Measurements from ENCODE around the gene ZNF254. TPM values are rescaled to one million over a fixed set of nuclear protein-coding genes. Genes with fewer than 3 reads are reported as not detected.
"Not testable (repeated sequence)": the region's sequence is repeated elsewhere in the genome, so short reads cannot be mapped to it uniquely, and the experiment has no call there.

The ZNF254 gene
- total and polyA plus RNA-seq, 9 of the 15 experiments (the other 6 are each of a cell fraction or from before 2014, with no cell fraction given): 10.7 to 22.1 (median 14.2) TPM

GRCh38 chr19:24074720-24075454, 12.1 kb upstream of the ZNF254 start:
- ATAC-seq: no peak
- H3K27ac ChIP-seq (ENCODE audit: extremely low read depth, low read depth, low read length): no peak overlapping the region
- H4K20me1 ChIP-seq (replicated peaks; ENCODE audit: control insufficient read depth, insufficient read depth, low read length): no peaks in the 10 kb centered on the region
- no peaks in the 10 kb centered on the region for H3K79me2 ChIP-seq (ENCODE audit: control insufficient read depth, insufficient read depth, low read length)
- H3K4me2 ChIP-seq (ENCODE audit: insufficient read depth, low read length): no peak overlapping the region
- H3K27me3 ChIP-seq (ENCODE audit: control insufficient read depth in 2 of 2, insufficient read depth in 2 of 2, low read length in 2 of 2): no peaks in the 10 kb centered on the region
- H2AFZ ChIP-seq (ENCODE audit: low read depth, low read length): no peak overlapping the region
- BruUV-seq (replicated peaks): no TSS peak
- no peaks in the 10 kb centered on the region for H3K4me1 ChIP-seq (replicated peaks in 1 of 2; ENCODE audit: control insufficient read depth in 2 of 2, insufficient read depth in 2 of 2, low read length in 2 of 2)
- intact Hi-C loops (cut with micrococcal nuclease): no loop called here
- no peaks in the 10 kb centered on the region for H3K9me1 ChIP-seq (ENCODE audit: control insufficient read depth, insufficient read depth, low read length)
- in situ Hi-C loops (cut with MboI): no loop called here
- 33% methylated on average over 1 of the region's 1 CpG for WGBS (ENCODE audit: insufficient coverage, low coverage, missing lambda C conversion rate)
- no peak overlapping the region for H3K9ac ChIP-seq (ENCODE audit: insufficient read depth in 1 of 2, low read depth in 2 of 2, low read length in 2 of 2)
- FAIRE-seq: no peak
- no peak overlapping the region for H3K4me3 ChIP-seq
- TF ChIP-seq TAL1 (IDR thresholded peaks at IDR 0.05): no peak
- H3K9me3 ChIP-seq (replicated peaks; ENCODE audit: control insufficient read depth, insufficient read depth, low read depth, low read length): no peaks in the 10 kb centered on the region; the same call in 1 of the 2 replicates
- ChIA-PET POLR2A (no interaction called here), CTCF (ENCODE audit: low intra/inter-chr PET ratio) (no interaction called here)
- DNase-seq (ENCODE audit: extremely low read depth in 1 of 4, low spot score in 3 of 4): no peak
- peaks cover 7% of the 10 kb centered on the region; the same call in 1 of the 3 replicates for H3K36me3 ChIP-seq (ENCODE audit: control insufficient read depth, insufficient read depth, low read length)

- H3K4me2 ChIP-seq (ENCODE audit: insufficient read depth, low read length); DNase-seq (ENCODE audit: extremely low read depth in 1 of 4, low spot score in 3 of 4); H3K4me3 ChIP-seq; H3K9ac ChIP-seq (ENCODE audit: insufficient read depth in 1 of 2, low read depth in 2 of 2, low read length in 2 of 2); H3K9me3 ChIP-seq (replicated peaks; ENCODE audit: control insufficient read depth, insufficient read depth, low read depth, low read length); H2AFZ ChIP-seq (ENCODE audit: low read depth, low read length); H4K20me1 ChIP-seq (replicated peaks; ENCODE audit: control insufficient read depth, insufficient read depth, low read length); FAIRE-seq; H3K27me3 ChIP-seq (ENCODE audit: control insufficient read depth in 2 of 2, insufficient read depth in 2 of 2, low read length in 2 of 2); H3K79me2 ChIP-seq (ENCODE audit: control insufficient read depth, insufficient read depth, low read length); H3K9me1 ChIP-seq (ENCODE audit: control insufficient read depth, insufficient read depth, low read length); BruUV-seq (replicated peaks); H3K4me1 ChIP-seq (replicated peaks in 1 of 2; ENCODE audit: control insufficient read depth in 2 of 2, insufficient read depth in 2 of 2, low read length in 2 of 2); intact Hi-C loops (cut with micrococcal nuclease); POLR2A ChIA-PET; CTCF ChIA-PET (ENCODE audit: low intra/inter-chr PET ratio); H3K36me3 ChIP-seq (ENCODE audit: control insufficient read depth, insufficient read depth, low read length); ATAC-seq; in situ Hi-C loops (cut with MboI); H3K27ac ChIP-seq (ENCODE audit: extremely low read depth, low read depth, low read length): not testable (repeated sequence)
- WGBS (ENCODE audit: insufficient coverage, low coverage, missing lambda C conversion rate): 21% methylated on average over 3 of the region's 4 CpGs
Measured at GRCh38 chr19:24075530-24075929, 11.5 kb upstream of the ZNF254 start.

Data from K562 (cell line).